ENCODE data around the gene HIC2. TPM values are rescaled to one million over a fixed set of nuclear protein-coding genes. Genes with fewer than 3 reads are reported as not detected.

The HIC2 gene
- 3.1 and 3.5 TPM in 2 replicates for total RNA-seq

GRCh38 chr22:21417227-21417746, at the start of gene HIC2:
Gene HIC2 (plus strand): TSS chr22:21417371. CDS start chr22:21442832, 25,461 bp downstream.

GRCh38 chr22:21383701-21384467, 33.3 kb upstream of the HIC2 start, which contains the start of gene RIMBP3B:
Gene RIMBP3B (plus strand): TSS chr22:21383751. CDS start chr22:21383859, 108 bp downstream.

GRCh38 chr22:21467337-21468193, 50.4 kb downstream of the HIC2 start, which contains the start of gene TMEM191C:
Gene TMEM191C (plus strand): TSS chr22:21467387. CDS start chr22:21467460, 73 bp downstream.

Other genes with a start within 250 kb of the HIC2 start
- not detected in 2 replicates for gene RIMBP3B, start 33.6 kb upstream of the HIC2 start, total RNA-seq
- 0.98 and 1.3 TPM in 2 replicates for gene TMEM191C, start 50.0 kb downstream of the HIC2 start, total RNA-seq
- gene RIMBP3C, start 134.1 kb downstream of the HIC2 start, total RNA-seq, result 0.13 and 0.33 TPM in 2 replicates
- gene UBE2L3, start 150.3 kb downstream of the HIC2 start, total RNA-seq, result 48.3 and 71.0 TPM in 2 replicates
- 60.8 and 90.0 TPM in 2 replicates for gene YDJC, start 212.7 kb downstream of the HIC2 start, total RNA-seq
- 0.13 and 0.16 TPM in 2 replicates for gene CCDC116, start 215.4 kb downstream of the HIC2 start, total RNA-seq
- gene SDF2L1, start 224.9 kb downstream of the HIC2 start, total RNA-seq, result 47.8 and 126 TPM in 2 replicates
- gene PPIL2, start 248.6 kb downstream of the HIC2 start, total RNA-seq, result 34.5 and 35.6 TPM in 2 replicates

Data from mesangial cell (primary cell).